Bronchial epithelial cell (primary cell): ENCODE measurements around the gene ATG12. TPM values are rescaled to one million over a fixed set of nuclear protein-coding genes. Genes with fewer than 3 reads are reported as not detected.

ENCODE experiments used
- DNase-seq: peaks from one replicate; pipeline ENCODE4 v3.0.0-alpha.2; 2010; ENCODE audit warnings: low read depth
- FAIRE-seq: peaks from 2 replicates; lab custom pipeline; 2011; peaks lifted over from hg19 to GRCh38; lab: Jason Lieb, UNC
- H3K27me3 ChIP-seq: 2 replicates; pipeline ENCODE4 v1.5.1; 2011; ENCODE audit warnings: low read length; ENCODE audit not compliant: control insufficient read depth, insufficient read depth
- H3K36me3 ChIP-seq: 2 replicates; pipeline ENCODE4 v1.5.1; 2011; ENCODE audit warnings: low read length; ENCODE audit not compliant: control insufficient read depth, insufficient read depth
- H3K4me3 ChIP-seq: 2 replicates; pipeline ENCODE4 v1.5.1; 2011; ENCODE audit warnings: mild to moderate bottlenecking, low read depth, low read length, control low read depth
- CTCF ChIP-seq: IDR thresholded peaks from 2 replicates; pipeline ENCODE4 v1.5.1; 2011; ENCODE audit warnings: mild to moderate bottlenecking, moderate library complexity, low read length, control low read depth, inconsistent platforms; ENCODE audit not compliant: insufficient read depth, severe bottlenecking
- total RNA-seq: library from RNA; depleted of rRNA; stranded (reverse); fragments of >200 nt; gene quantifications from 2 replicates; pipeline ENCODE4 v1.2.1, GENCODE V29; 2014

Gene ATG12
- total RNA-seq, 1 donor from 2014 or later, result 45.5 TPM

DNA sequence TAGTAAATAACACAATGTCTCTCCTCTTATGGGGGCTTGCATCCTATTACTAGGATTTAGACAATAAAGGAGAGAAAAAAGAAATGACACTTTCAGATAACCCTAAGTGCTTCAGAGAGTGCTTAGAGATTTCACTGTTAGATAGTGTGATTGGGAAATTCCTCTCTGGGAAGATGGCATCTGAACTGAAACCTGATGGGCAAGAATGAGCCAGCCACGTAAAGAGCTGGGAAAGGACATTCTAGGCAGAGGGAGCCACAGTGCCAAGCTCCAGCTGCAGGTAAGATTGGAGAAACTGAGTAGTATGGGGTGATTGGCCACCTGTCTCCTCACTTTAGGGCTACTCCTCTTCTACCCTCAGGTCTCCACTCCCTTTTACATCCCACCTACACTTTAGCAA, 39.4 kb downstream of the ATG12 start:
- no peak for TF ChIP-seq CTCF
- DNase-seq (no peak), FAIRE-seq (no peak)
- H3K4me3 ChIP-seq, result no peak overlapping the region
- H3K36me3 ChIP-seq, result no peaks in the 10 kb centered on the region
- H3K27me3 ChIP-seq, result no peaks in the 10 kb centered on the region

DNA sequence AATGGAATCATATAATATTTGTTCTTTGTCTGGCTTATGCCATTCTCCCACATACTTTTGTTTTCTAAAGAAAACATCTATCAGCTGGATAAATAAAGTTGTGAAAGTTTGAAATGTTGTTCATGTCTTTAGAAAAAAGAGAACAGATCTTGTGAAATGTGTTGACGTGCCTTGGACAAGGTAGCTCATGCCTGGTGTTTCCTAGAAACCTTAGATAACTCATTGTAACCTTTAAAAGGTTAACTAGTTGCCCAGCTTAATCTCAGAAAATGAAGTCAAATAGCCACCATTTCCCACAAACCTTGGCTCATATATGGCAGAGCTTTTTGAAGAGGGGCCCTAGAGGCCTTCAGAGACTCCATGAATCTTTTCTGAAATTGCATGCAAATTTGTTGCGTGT, 40.2 kb downstream of the ATG12 start:
- H3K36me3 ChIP-seq, result no peaks in the 10 kb centered on the region
- H3K27me3 ChIP-seq, result no peaks in the 10 kb centered on the region
- TF ChIP-seq CTCF, result no peak
- DNase-seq (no peak), FAIRE-seq (no peak)
- no peak overlapping the region for H3K4me3 ChIP-seq

GRCh38 chr5:115800108-115800507, 41.3 kb downstream of the ATG12 start:
- Histone ChIP-seq H3K27me3 (no peaks in the 10 kb centered on the region), H3K36me3 (no peaks in the 10 kb centered on the region), H3K4me3 (no peak overlapping the region)
- no peak for DNase-seq
- no peak for TF ChIP-seq CTCF
- FAIRE-seq, result no peak

GRCh38 chr5:115798252-115798651, 43.1 kb downstream of the ATG12 start:
- FAIRE-seq (no peak), DNase-seq (no peak)
- no peak for TF ChIP-seq CTCF
- Histone ChIP-seq H3K36me3 (no peaks in the 10 kb centered on the region), H3K27me3 (no peaks in the 10 kb centered on the region), H3K4me3 (no peak overlapping the region)

GRCh38 chr5:115796656-115797055, 44.7 kb downstream of the ATG12 start:
- H3K36me3 ChIP-seq, result no peaks in the 10 kb centered on the region
- H3K27me3 ChIP-seq, result no peaks in the 10 kb centered on the region
- no peak for TF ChIP-seq CTCF
- FAIRE-seq (no peak), DNase-seq (no peak)
- no peak overlapping the region for H3K4me3 ChIP-seq

DNA sequence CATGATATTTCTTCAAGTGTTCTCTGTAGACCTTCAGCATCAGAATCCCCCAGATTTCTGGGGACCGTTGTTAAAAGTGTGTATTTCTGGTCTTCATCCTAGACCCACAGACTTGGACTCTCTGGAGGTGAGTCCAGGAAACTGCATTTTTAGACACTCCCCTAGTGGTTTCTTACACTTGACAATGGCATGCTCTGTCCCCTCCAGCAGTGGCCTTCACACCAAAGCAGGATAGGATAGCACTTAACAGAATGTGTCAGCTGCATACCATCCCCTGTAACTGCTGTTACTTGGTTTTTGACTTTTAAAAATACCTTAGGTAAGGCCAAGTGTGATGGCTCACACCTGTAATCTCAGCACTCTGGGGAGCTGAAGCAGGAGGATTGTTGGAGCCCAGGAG, 45.7 kb downstream of the ATG12 start:
- DNase-seq, result no peak
- FAIRE-seq, result no peak
- Histone ChIP-seq H3K4me3 (no peak overlapping the region), H3K27me3 (no peaks in the 10 kb centered on the region), H3K36me3 (no peaks in the 10 kb centered on the region)
- no peak for TF ChIP-seq CTCF
